Activated T-cell treated with anti-CD3 and anti-CD28 coated beads, Interleukin-2, amount 50 U/mL, for 72 hours (primary cell): ENCODE data around the gene ADCY2. TPM values are rescaled to one million over a fixed set of nuclear protein-coding genes. Genes with fewer than 3 reads are reported as not detected.

ENCODE experiments used
- ATAC-seq, 2 donors: fragments of 150-1000 bp; cut with Tn5 transposase; replicated peaks in 1 of 2; 2 replicates each; pipeline ENCODE4 v1.10.0; 2021; ENCODE audit warnings: moderate library complexity in 2 of 2, mild to moderate bottlenecking in 1 of 2
- DNase-seq, 2 donors: peaks; one replicate each; pipeline ENCODE4 v3.0.0; 2021 to 2022; ENCODE audit warnings: mixed read lengths in 1 of 2
- H3K27ac Mint-ChIP-seq: one replicate; pipeline ENCODE4 v1.8.0; 2022; ENCODE audit warnings: mild to moderate bottlenecking, moderate library complexity, mixed read lengths
- H3K27me3 Mint-ChIP-seq: one replicate; pipeline ENCODE4 v1.8.0; 2022; ENCODE audit warnings: low read depth, mixed read lengths
- H3K36me3 Mint-ChIP-seq, 2 donors: one replicate each; pipeline ENCODE4 v1.8.0; 2022; ENCODE audit warnings: mixed read lengths in 2 of 2, mild to moderate bottlenecking in 1 of 2; ENCODE audit not compliant: insufficient read depth in 2 of 2
- H3K4me1 Mint-ChIP-seq: one replicate; pipeline ENCODE4 v1.8.0; 2022; ENCODE audit warnings: low read depth, mixed read lengths
- H3K4me3 Mint-ChIP-seq, 2 donors: one replicate each; pipeline ENCODE4 v1.8.0; 2022; ENCODE audit warnings: mild to moderate bottlenecking in 2 of 2, mixed read lengths in 2 of 2, moderate library complexity in 2 of 2
- H3K9me3 Mint-ChIP-seq, 2 donors: one replicate each; pipeline ENCODE4 v1.8.0; 2022; ENCODE audit warnings: mixed read lengths in 2 of 2
- total RNA-seq, 2 donors: library from RNA; stranded (reverse); gene quantifications; one replicate each; pipeline ENCODE4 v1.2.3, GENCODE V29; 2022

ADCY2 gene
- total RNA-seq, 2 donors from 2014 or later: not detected

GRCh38 chr5:7848296-7848695 is 452.4 kb downstream of the ADCY2 start:
- peaks cover 2 to 3% of the 10 kb centered on the region in 2 donors for H3K36me3 Mint-ChIP-seq
- peaks cover 46% of the 10 kb centered on the region for H3K27me3 Mint-ChIP-seq
- H3K9me3 Mint-ChIP-seq: peaks cover 2% of the 10 kb centered on the region in 2 donors
- H3K4me1 Mint-ChIP-seq: peaks cover 16% of the 10 kb centered on the region
- H3K4me3 Mint-ChIP-seq: no peak overlapping the region
- no peak overlapping the region for H3K27ac Mint-ChIP-seq
- no peak for DNase-seq
- ATAC-seq: no peak

- Mint-ChIP-seq H3K27ac (no peak overlapping the region), H3K4me3 (peak overlapping the region; percentile 70 to 71), H3K27me3 (peaks cover 31% of the 10 kb centered on the region), H3K4me1 (peaks cover 16% of the 10 kb centered on the region), H3K36me3 (peaks cover 2 to 3% of the 10 kb centered on the region in 2 donors), H3K9me3 (peaks cover 2% of the 10 kb centered on the region in 2 donors)
- peak; percentile 45 to 50 for ATAC-seq
- no peak for DNase-seq
Observed at GRCh38 chr5:7849681-7850394, 453.9 kb downstream of the ADCY2 start.

GRCh38 chr5:7850395-7851239 is 454.7 kb downstream of the ADCY2 start, which contains the start of gene CFAP90:
Gene CFAP90 (minus strand): TSS chr5:7851133. CDS start chr5:7851021, 112 bp downstream.
- ATAC-seq (peak; percentile 53 to 76), DNase-seq (peak in 1 of 2 donors; percentile 11)
- Mint-ChIP-seq H3K27ac (no peak within 1 kb of the TSS), H3K9me3 (peaks cover 2% of the 10 kb centered on the region in 2 donors), H3K4me3 (peak within 1 kb of the TSS; percentile 70 to 80), H3K36me3 (peaks cover 2 to 3% of the 10 kb centered on the region in 2 donors), H3K4me1 (peaks cover 16% of the 10 kb centered on the region), H3K27me3 (peaks cover 25% of the 10 kb centered on the region)

- DNase-seq: no peak
- H3K27ac Mint-ChIP-seq: no peak overlapping the region
- peaks cover 2% of the 10 kb centered on the region in 2 donors for H3K9me3 Mint-ChIP-seq
- H3K4me3 Mint-ChIP-seq: peak overlapping the region; percentile 67 to 80
- H3K4me1 Mint-ChIP-seq: peaks cover 16% of the 10 kb centered on the region
- H3K27me3 Mint-ChIP-seq: peaks cover 25% of the 10 kb centered on the region
- no peak for ATAC-seq
- H3K36me3 Mint-ChIP-seq: peaks cover 2 to 3% of the 10 kb centered on the region in 2 donors
Observed at GRCh38 chr5:7851240-7851592, 455.3 kb downstream of the ADCY2 start.

GRCh38 chr5:7851617-7852289 is 455.8 kb downstream of the ADCY2 start:
- peaks cover 2% of the 10 kb centered on the region in 2 donors for H3K9me3 Mint-ChIP-seq
- no peak for ATAC-seq
- H3K27ac Mint-ChIP-seq: no peak overlapping the region
- peak overlapping the region; percentile 67 to 80 for H3K4me3 Mint-ChIP-seq
- H3K36me3 Mint-ChIP-seq: peaks cover 2 to 3% of the 10 kb centered on the region in 2 donors
- peaks cover 22% of the 10 kb centered on the region for H3K27me3 Mint-ChIP-seq
- H3K4me1 Mint-ChIP-seq: peaks cover 16% of the 10 kb centered on the region
- DNase-seq: no peak

- Mint-ChIP-seq H3K27me3 (peaks cover 18% of the 10 kb centered on the region), H3K4me1 (peaks cover 21% of the 10 kb centered on the region), H3K4me3 (peak overlapping the region; percentile 23 to 28)
Observed at GRCh38 chr5:7852542-7852941, 456.6 kb downstream of the ADCY2 start.

GRCh38 chr5:7852988-7853387 is 457.1 kb downstream of the ADCY2 start:
- H3K27me3 Mint-ChIP-seq: peaks cover 18% of the 10 kb centered on the region
- H3K36me3 Mint-ChIP-seq: peaks cover 2 to 3% of the 10 kb centered on the region in 2 donors
- ATAC-seq: no peak

More at GRCh38 chr5:7852542-7852941, 456.6 kb downstream of the ADCY2 start:
- Mint-ChIP-seq H3K36me3 (peaks cover 2 to 3% of the 10 kb centered on the region in 2 donors), H3K27ac (no peak overlapping the region), H3K9me3 (peaks cover 2% of the 10 kb centered on the region in 2 donors)
- ATAC-seq (no peak), DNase-seq (no peak)

GRCh38 chr5:7855611-7856010 is 459.7 kb downstream of the ADCY2 start:
- H3K27me3 Mint-ChIP-seq: peaks cover 4% of the 10 kb centered on the region
- H3K4me1 Mint-ChIP-seq: peaks cover 31% of the 10 kb centered on the region
- H3K9me3 Mint-ChIP-seq: peaks cover 2% of the 10 kb centered on the region in 2 donors
- ATAC-seq (no peak), DNase-seq (no peak)
- H3K4me3 Mint-ChIP-seq: no peak overlapping the region
- peaks cover 3 to 8% of the 10 kb centered on the region in 2 donors for H3K36me3 Mint-ChIP-seq
- H3K27ac Mint-ChIP-seq: no peak overlapping the region

More at GRCh38 chr5:7852988-7853387, 457.1 kb downstream of the ADCY2 start:
- peaks cover 25% of the 10 kb centered on the region for H3K4me1 Mint-ChIP-seq
- no peak overlapping the region for H3K27ac Mint-ChIP-seq
- peaks cover 2% of the 10 kb centered on the region in 2 donors for H3K9me3 Mint-ChIP-seq
- DNase-seq: no peak
- no peak overlapping the region for H3K4me3 Mint-ChIP-seq

GRCh38 chr5:7856855-7857254 is 460.9 kb downstream of the ADCY2 start:
- ATAC-seq (peak; percentile 56 to 62), DNase-seq (peak in 1 of 2 donors; percentile 33)
- H3K9me3 Mint-ChIP-seq: peaks cover 2% of the 10 kb centered on the region in 2 donors
- no peak overlapping the region for H3K27ac Mint-ChIP-seq
- H3K36me3 Mint-ChIP-seq: peaks cover 0 to 11% of the 10 kb centered on the region in 2 donors
- H3K27me3 Mint-ChIP-seq: no peaks in the 10 kb centered on the region
- no peak overlapping the region for H3K4me3 Mint-ChIP-seq
- H3K4me1 Mint-ChIP-seq: peaks cover 28% of the 10 kb centered on the region

- ATAC-seq (no peak), DNase-seq (no peak)
- Mint-ChIP-seq H3K36me3 (peaks cover 0 to 11% of the 10 kb centered on the region in 2 donors), H3K27ac (no peak overlapping the region), H3K4me1 (peaks cover 23% of the 10 kb centered on the region), H3K9me3 (peaks cover 2% of the 10 kb centered on the region in 2 donors), H3K27me3 (no peaks in the 10 kb centered on the region), H3K4me3 (no peak overlapping the region)
Observed at GRCh38 chr5:7857361-7857760, 461.4 kb downstream of the ADCY2 start.

GRCh38 chr5:7857926-7858632 is 462.1 kb downstream of the ADCY2 start:
- Mint-ChIP-seq H3K9me3 (peaks cover 2% of the 10 kb centered on the region in 2 donors), H3K27me3 (no peaks in the 10 kb centered on the region), H3K27ac (no peak overlapping the region), H3K36me3 (peaks cover 0 to 11% of the 10 kb centered on the region in 2 donors), H3K4me1 (peaks cover 19% of the 10 kb centered on the region), H3K4me3 (peak overlapping the region; percentile 18 to 23)
- DNase-seq: no peak
- peak; percentile 58 to 70 for ATAC-seq

- Mint-ChIP-seq H3K4me1 (peaks cover 47% of the 10 kb centered on the region), H3K27ac (no peak overlapping the region), H3K4me3 (no peak overlapping the region), H3K9me3 (no peaks in the 10 kb centered on the region), H3K36me3 (peaks cover 9 to 13% of the 10 kb centered on the region in 2 donors), H3K27me3 (no peaks in the 10 kb centered on the region)
- DNase-seq (no peak), ATAC-seq (no peak)
Observed at GRCh38 chr5:7866196-7866595, 470.3 kb downstream of the ADCY2 start.
